Mononuclear cell (primary cell): Measurements from ENCODE around the gene DDAH2. TPM values are rescaled to one million over a fixed set of nuclear protein-coding genes. Genes with fewer than 3 reads are reported as not detected.

Experiments used
- H3K27me3 ChIP-seq: 2 replicates; pipeline ENCODE4 v1.6.0; 2011; ENCODE audit warnings: low read length, control low read depth; ENCODE audit not compliant: insufficient read depth
- H3K4me1 ChIP-seq: 2 replicates; pipeline ENCODE4 v1.5.1; 2011; ENCODE audit warnings: mild to moderate bottlenecking, low read length, control low read depth; ENCODE audit not compliant: insufficient read depth
- H3K4me3 ChIP-seq: 2 replicates; pipeline ENCODE4 v1.5.1; 2011; ENCODE audit warnings: mild to moderate bottlenecking, low read length, moderate library complexity
- H3K9me3 ChIP-seq: 2 replicates; pipeline ENCODE4 v1.5.1; 2011; ENCODE audit warnings: low read depth, mild to moderate bottlenecking, control low read depth, low read length
- total RNA-seq: library from RNA; depleted of rRNA; stranded (reverse); fragments of >200 nt; gene quantifications from one replicate; pipeline ENCODE4 v1.2.3, GENCODE V29; 2012

The DDAH2 gene
- total RNA-seq, 1 donor: 9.8 TPM

GRCh38 chr6:31765559-31765909 is 36.4 kb upstream of the DDAH2 start:
- H3K9me3 ChIP-seq: no peaks in the 10 kb centered on the region
- no peaks in the 10 kb centered on the region for H3K27me3 ChIP-seq
- peaks cover 20% of the 10 kb centered on the region for H3K4me1 ChIP-seq
- no peak overlapping the region for H3K4me3 ChIP-seq

- peaks cover 15% of the 10 kb centered on the region for H3K4me1 ChIP-seq
- no peak overlapping the region for H3K4me3 ChIP-seq
- H3K27me3 ChIP-seq: no peaks in the 10 kb centered on the region
These were observed 35.1 kb upstream of the DDAH2 start for GRCh38 chr6:31764198-31764597.

GRCh38 chr6:31763619-31763940 is 34.5 kb upstream of the DDAH2 start:
- Histone ChIP-seq H3K27me3 (no peaks in the 10 kb centered on the region), H3K4me1 (peaks cover 9% of the 10 kb centered on the region), H3K9me3 (no peaks in the 10 kb centered on the region), H3K4me3 (no peak overlapping the region)

More at GRCh38 chr6:31764198-31764597, 35.1 kb upstream of the DDAH2 start:
- no peaks in the 10 kb centered on the region for H3K9me3 ChIP-seq

DNA sequence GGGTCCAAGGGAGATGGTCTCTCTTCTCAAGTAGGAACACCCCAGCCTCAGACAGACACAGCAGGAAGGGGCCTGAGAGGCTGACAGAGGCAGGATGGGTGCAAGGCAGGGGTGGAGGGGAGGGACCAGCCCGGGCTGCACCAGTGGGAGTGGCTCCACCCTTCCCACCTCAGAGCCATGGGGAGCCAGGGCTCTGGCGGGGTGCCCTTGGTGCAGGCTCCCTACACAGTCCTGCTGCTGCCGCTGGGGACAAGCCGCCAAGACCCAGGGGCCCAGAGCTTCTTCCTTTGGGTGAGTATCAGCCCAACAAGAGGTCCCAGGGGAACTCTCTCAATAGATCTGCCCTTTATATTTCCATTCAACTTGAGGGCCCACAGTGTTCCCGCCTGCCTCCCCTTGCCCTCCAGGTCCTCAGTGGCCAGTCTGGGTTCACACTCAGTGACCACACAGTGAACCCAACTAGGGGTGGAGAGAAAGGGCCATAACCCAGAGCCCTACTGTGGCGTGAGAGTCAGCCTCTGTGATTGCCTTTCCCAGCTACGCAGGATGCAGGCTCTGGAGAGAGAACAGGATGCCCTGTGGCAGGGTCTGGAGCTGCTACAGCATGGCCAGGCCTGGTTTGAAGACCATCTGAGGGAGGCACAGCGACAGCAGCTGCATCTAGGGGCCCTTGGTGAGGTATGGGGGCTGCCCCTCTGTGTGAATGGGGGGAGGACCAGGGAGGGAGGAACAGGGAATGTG is 33.9 kb upstream of the DDAH2 start:
- H3K4me1 ChIP-seq: peaks cover 3% of the 10 kb centered on the region
- no peak overlapping the region for H3K4me3 ChIP-seq
- no peaks in the 10 kb centered on the region for H3K9me3 ChIP-seq
- no peaks in the 10 kb centered on the region for H3K27me3 ChIP-seq

GRCh38 chr6:31762356-31762755 is 33.3 kb upstream of the DDAH2 start, which contains the start of gene SAPCD1:
Gene SAPCD1 (plus strand): TSS chr6:31762656. CDS start chr6:31763055, 399 bp downstream.
- no peaks in the 10 kb centered on the region for H3K4me1 ChIP-seq
- H3K27me3 ChIP-seq: no peaks in the 10 kb centered on the region
- no peaks in the 10 kb centered on the region for H3K9me3 ChIP-seq
- H3K4me3 ChIP-seq: no peak within 1 kb of the TSS

DNA sequence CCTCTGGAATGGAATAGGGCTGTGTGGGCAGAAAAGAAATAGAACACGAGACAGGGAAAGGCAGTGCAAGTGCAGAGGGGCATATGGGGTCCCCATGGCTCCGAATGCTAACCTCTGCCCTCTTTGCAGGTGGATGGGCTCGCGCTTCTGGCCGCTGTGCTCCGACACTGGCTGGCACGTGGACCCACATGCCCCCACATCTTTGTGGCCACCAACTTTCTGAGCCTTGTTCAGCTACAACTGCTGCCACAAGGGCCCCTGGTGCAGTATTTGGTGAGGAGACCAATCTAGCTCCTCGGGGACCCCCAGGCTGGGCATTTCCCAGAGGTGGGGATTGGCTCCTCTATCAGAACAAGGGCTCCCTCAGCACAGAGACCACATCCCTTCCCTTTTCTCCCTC is 32.2 kb upstream of the DDAH2 start:
- Histone ChIP-seq H3K9me3 (no peaks in the 10 kb centered on the region), H3K4me3 (no peak overlapping the region), H3K27me3 (no peaks in the 10 kb centered on the region), H3K4me1 (no peaks in the 10 kb centered on the region)

- H3K9me3 ChIP-seq: no peaks in the 10 kb centered on the region
- H3K4me3 ChIP-seq: no peak overlapping the region
- H3K27me3 ChIP-seq: no peaks in the 10 kb centered on the region
- H3K4me1 ChIP-seq: no peaks in the 10 kb centered on the region
These were observed 31.7 kb upstream of the DDAH2 start for GRCh38 chr6:31760790-31761189.

DNA sequence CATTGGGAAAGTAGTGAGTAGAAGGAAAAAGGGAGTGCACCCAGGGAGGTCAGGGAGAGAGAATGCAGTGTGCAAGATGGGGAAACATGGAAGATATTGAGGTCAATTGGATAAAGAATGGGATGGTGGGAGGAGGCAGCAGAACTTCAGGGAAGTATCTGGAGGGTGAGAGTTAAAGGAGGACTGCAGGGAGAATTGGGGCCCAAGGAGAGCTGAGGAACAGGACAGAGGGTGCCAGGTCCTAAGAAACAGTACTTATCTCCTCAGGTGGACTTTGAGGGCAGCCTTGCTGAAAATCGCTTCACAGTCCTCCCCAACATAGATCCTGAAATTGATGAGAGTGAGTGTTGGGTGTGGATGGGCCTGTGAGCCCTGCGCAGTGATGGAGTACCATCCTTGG is 29.2 kb upstream of the DDAH2 start:
- Histone ChIP-seq H3K9me3 (no peaks in the 10 kb centered on the region), H3K4me3 (no peak overlapping the region), H3K4me1 (no peaks in the 10 kb centered on the region)

GRCh38 chr6:31752739-31753319 is 23.7 kb upstream of the DDAH2 start:
- Histone ChIP-seq H3K4me1 (no peaks in the 10 kb centered on the region), H3K4me3 (no peak overlapping the region), H3K9me3 (no peaks in the 10 kb centered on the region), H3K27me3 (no peaks in the 10 kb centered on the region)

More for the DNA sequence above, 29.2 kb upstream of the DDAH2 start:
- no peaks in the 10 kb centered on the region for H3K27me3 ChIP-seq

- Histone ChIP-seq H3K9me3 (no peaks in the 10 kb centered on the region), H3K4me1 (no peaks in the 10 kb centered on the region), H3K4me3 (no peak overlapping the region), H3K27me3 (no peaks in the 10 kb centered on the region)
These were observed 21.4 kb upstream of the DDAH2 start for GRCh38 chr6:31750411-31751022.

DNA sequence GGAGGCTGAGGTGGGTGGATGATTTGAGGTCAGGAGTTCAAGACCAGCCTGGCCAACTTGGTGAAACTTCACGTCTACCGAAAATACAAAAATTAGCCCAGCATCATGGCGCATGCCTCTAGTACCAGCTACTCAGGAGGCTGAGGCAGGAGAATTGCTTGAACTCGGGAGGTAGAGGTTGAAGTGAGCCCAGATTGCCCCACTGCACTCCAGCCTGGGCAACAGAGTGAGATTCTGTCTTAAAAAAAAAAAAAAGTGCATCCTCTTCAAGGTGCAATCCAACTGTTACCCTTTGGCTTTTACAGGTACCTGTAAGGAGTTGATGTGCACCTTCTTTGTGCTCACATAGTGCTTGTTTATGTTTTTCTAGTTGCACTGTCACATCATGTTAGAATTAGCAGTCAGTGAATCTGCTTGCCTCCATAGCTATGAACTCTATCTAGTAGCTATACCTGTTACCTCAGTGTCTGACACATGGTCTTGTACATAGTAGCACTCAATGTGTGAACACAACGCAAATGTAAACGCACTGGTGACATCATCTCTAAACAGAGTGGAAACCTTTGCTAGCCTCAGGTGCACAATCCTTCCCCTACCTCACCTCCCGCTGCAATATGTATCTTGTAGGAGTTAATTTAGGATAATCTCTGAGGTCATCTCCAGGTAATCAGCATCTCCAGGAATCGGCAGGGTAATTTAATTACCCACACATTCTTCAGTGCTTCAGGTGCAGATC is 20.4 kb upstream of the DDAH2 start:
- Histone ChIP-seq H3K4me1 (no peaks in the 10 kb centered on the region), H3K4me3 (no peak overlapping the region), H3K9me3 (no peaks in the 10 kb centered on the region), H3K27me3 (no peaks in the 10 kb centered on the region)

- no peaks in the 10 kb centered on the region for H3K9me3 ChIP-seq
- H3K4me1 ChIP-seq: peaks cover 12% of the 10 kb centered on the region
- H3K4me3 ChIP-seq: no peak overlapping the region
- no peaks in the 10 kb centered on the region for H3K27me3 ChIP-seq
These were observed 15.3 kb upstream of the DDAH2 start for GRCh38 chr6:31744422-31744821.

- Histone ChIP-seq H3K27me3 (no peaks in the 10 kb centered on the region), H3K4me1 (peaks cover 27% of the 10 kb centered on the region), H3K9me3 (no peaks in the 10 kb centered on the region)
These were observed 13.8 kb upstream of the DDAH2 start for GRCh38 chr6:31742894-31743293.

DNA sequence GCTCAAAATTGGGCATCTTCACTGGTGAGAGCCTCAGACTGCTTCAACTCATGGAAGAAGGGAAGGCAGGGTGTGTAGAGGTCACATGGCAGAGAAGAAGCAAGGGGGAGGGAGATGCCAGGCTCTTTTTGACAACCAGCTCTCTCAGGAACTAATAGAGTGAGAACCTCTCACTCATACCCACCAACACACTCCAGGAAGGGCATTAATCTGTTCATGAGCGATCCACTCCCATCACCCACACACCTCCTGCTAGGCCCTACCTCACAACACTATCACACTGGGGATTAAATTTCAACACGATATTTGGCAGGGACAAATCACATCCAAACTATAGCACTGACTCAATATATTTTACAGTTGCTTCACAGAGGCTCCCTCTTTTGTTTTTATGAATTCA is 12.7 kb upstream of the DDAH2 start:
- no peaks in the 10 kb centered on the region for H3K27me3 ChIP-seq
- no peak overlapping the region for H3K4me3 ChIP-seq
- no peaks in the 10 kb centered on the region for H3K9me3 ChIP-seq
- peaks cover 38% of the 10 kb centered on the region for H3K4me1 ChIP-seq

More at GRCh38 chr6:31742894-31743293, 13.8 kb upstream of the DDAH2 start:
- H3K4me3 ChIP-seq: no peak overlapping the region
